ENCODE measurements around the gene APBB2. TPM values are rescaled to one million over a fixed set of nuclear protein-coding genes. Genes with fewer than 3 reads are reported as not detected.

The APBB2 gene
- total and polyA plus RNA-seq, 7 experiments from 2014 or later = 0.42 to 1.5 (median 0.59) TPM; not detected in 2

GRCh38 chr4:40949358-40950100 lies 264.8 kb downstream of the APBB2 start:
- H3K9me3 Mint-ChIP-seq = peaks cover 0 to 2% (median 0%) of the 10 kb centered on the region in 11 donors

GRCh38 chr4:40948014-40948413 lies 266.3 kb downstream of the APBB2 start:
- no peaks in the 10 kb centered on the region for H3K4me1 ChIP-seq (ENCODE audit: control insufficient read depth in 2 of 2, insufficient read depth in 2 of 2, low read length in 2 of 2)
- intact Hi-C loops (cut with micrococcal nuclease) = no loop called here
- no peak overlapping the region for H3K4me3 Mint-ChIP-seq
- H3K36me3 ChIP-seq (ENCODE audit: control insufficient read depth in 2 of 3, insufficient read depth in 3 of 3, low read length in 3 of 3) = no peaks in the 10 kb centered on the region
- H3K27ac ChIP-seq (ENCODE audit: low read depth, low read length) = no peak overlapping the region
- CTCF ChIA-PET = no interaction called here
- peaks cover 0 to 4% (median 0%) of the 10 kb centered on the region in 5 donors for H3K27me3 Mint-ChIP-seq
- POLR2A ChIA-PET = no interaction called here
- no peak for DNase-seq
- no peaks in the 10 kb centered on the region for H3K4me1 Mint-ChIP-seq
- H3K9me3 Mint-ChIP-seq = peaks cover 0 to 4% (median 0%) of the 10 kb centered on the region in 11 donors
- H3K9me3 ChIP-seq (ENCODE audit: control insufficient read depth in 2 of 3, low read length in 3 of 3) = no peaks in the 10 kb centered on the region
- no peak overlapping the region for H3K27ac Mint-ChIP-seq
- no peaks in the 10 kb centered on the region for H3K27me3 ChIP-seq (ENCODE audit: control insufficient read depth in 2 of 2, insufficient read depth in 2 of 2, low read length in 2 of 2)
- no peak overlapping the region for H3K4me3 ChIP-seq (ENCODE audit: low read length)
- ATAC-seq = no peak
- no peaks in the 10 kb centered on the region for H3K36me3 Mint-ChIP-seq

More at GRCh38 chr4:40949358-40950100, 264.8 kb downstream of the APBB2 start:
- Histone ChIP-seq H3K27me3 (ENCODE audit: control insufficient read depth in 2 of 2, insufficient read depth in 2 of 2, low read length in 2 of 2) (no peaks in the 10 kb centered on the region), H3K36me3 (ENCODE audit: control insufficient read depth in 2 of 3, insufficient read depth in 3 of 3, low read length in 3 of 3) (no peaks in the 10 kb centered on the region), H3K4me1 (ENCODE audit: control insufficient read depth in 2 of 2, insufficient read depth in 2 of 2, low read length in 2 of 2) (no peaks in the 10 kb centered on the region), H3K27ac (ENCODE audit: low read depth, low read length) (no peak overlapping the region), H3K9me3 (ENCODE audit: control insufficient read depth in 2 of 3, low read length in 3 of 3) (no peaks in the 10 kb centered on the region), H3K4me3 (ENCODE audit: low read length) (no peak overlapping the region)
- DNase-seq (no peak), ATAC-seq (no peak)
- H3K4me1 Mint-ChIP-seq = no peaks in the 10 kb centered on the region
- ChIA-PET CTCF (no interaction called here), POLR2A (no interaction called here)
- no peaks in the 10 kb centered on the region for H3K36me3 Mint-ChIP-seq
- intact Hi-C loops (cut with micrococcal nuclease) = no loop called here
- no peak overlapping the region for H3K27ac Mint-ChIP-seq
- no peak overlapping the region for H3K4me3 Mint-ChIP-seq
- peaks cover 0 to 4% (median 0%) of the 10 kb centered on the region in 5 donors for H3K27me3 Mint-ChIP-seq

GRCh38 chr4:40946652-40947051 lies 267.7 kb downstream of the APBB2 start:
- ATAC-seq (no peak), DNase-seq (no peak)
- no peaks in the 10 kb centered on the region for H3K4me1 ChIP-seq (ENCODE audit: control insufficient read depth in 2 of 2, insufficient read depth in 2 of 2, low read length in 2 of 2)
- peaks cover 0 to 10% (median 5%) of the 10 kb centered on the region in 5 donors for H3K27me3 Mint-ChIP-seq
- no peaks in the 10 kb centered on the region for H3K36me3 Mint-ChIP-seq
- no peak overlapping the region for H3K27ac ChIP-seq (ENCODE audit: low read depth, low read length)
- H3K4me3 ChIP-seq (ENCODE audit: low read length) = no peak overlapping the region
- no peaks in the 10 kb centered on the region for H3K36me3 ChIP-seq (ENCODE audit: control insufficient read depth in 2 of 3, insufficient read depth in 3 of 3, low read length in 3 of 3)
- intact Hi-C loops (cut with micrococcal nuclease) = no loop called here
- no peak overlapping the region for H3K4me3 Mint-ChIP-seq
- POLR2A ChIA-PET = no interaction called here
- CTCF ChIA-PET = no interaction called here
- H3K9me3 ChIP-seq (ENCODE audit: control insufficient read depth in 2 of 3, low read length in 3 of 3) = no peaks in the 10 kb centered on the region
- H3K27me3 ChIP-seq (ENCODE audit: control insufficient read depth in 2 of 2, insufficient read depth in 2 of 2, low read length in 2 of 2) = no peaks in the 10 kb centered on the region
- no peak overlapping the region for H3K27ac Mint-ChIP-seq
- peaks cover 0 to 6% (median 0%) of the 10 kb centered on the region in 11 donors for H3K9me3 Mint-ChIP-seq
- H3K4me1 Mint-ChIP-seq = no peaks in the 10 kb centered on the region

- Mint-ChIP-seq H3K27ac (no peak overlapping the region), H3K9me3 (peaks cover 0 to 6% (median 0%) of the 10 kb centered on the region in 11 donors), H3K4me1 (no peaks in the 10 kb centered on the region), H3K4me3 (no peak overlapping the region), H3K36me3 (no peaks in the 10 kb centered on the region), H3K27me3 (peaks cover 0 to 10% (median 5%) of the 10 kb centered on the region in 5 donors)
- ChIA-PET CTCF (no interaction called here), POLR2A (no interaction called here)
- Histone ChIP-seq H3K4me3 (ENCODE audit: low read length) (no peak overlapping the region), H3K27me3 (ENCODE audit: control insufficient read depth in 2 of 2, insufficient read depth in 2 of 2, low read length in 2 of 2) (no peaks in the 10 kb centered on the region), H3K27ac (ENCODE audit: low read depth, low read length) (no peak overlapping the region), H3K9me3 (ENCODE audit: control insufficient read depth in 2 of 3, low read length in 3 of 3) (no peaks in the 10 kb centered on the region), H3K4me1 (ENCODE audit: control insufficient read depth in 2 of 2, insufficient read depth in 2 of 2, low read length in 2 of 2) (no peaks in the 10 kb centered on the region), H3K36me3 (ENCODE audit: control insufficient read depth in 2 of 3, insufficient read depth in 3 of 3, low read length in 3 of 3) (no peaks in the 10 kb centered on the region)
- DNase-seq = no peak
- ATAC-seq = no peak
- intact Hi-C loops (cut with micrococcal nuclease) = no loop called here
These were observed 273.6 kb downstream of the APBB2 start for GRCh38 chr4:40940756-40941155.

GRCh38 chr4:40940317-40940741 lies 274.0 kb downstream of the APBB2 start:
- ChIA-PET POLR2A (no interaction called here), CTCF (no interaction called here)
- intact Hi-C loops (cut with micrococcal nuclease) = no loop called here
- Mint-ChIP-seq H3K27ac (no peak overlapping the region), H3K36me3 (no peaks in the 10 kb centered on the region), H3K4me1 (no peaks in the 10 kb centered on the region), H3K4me3 (no peak overlapping the region), H3K9me3 (peaks cover 0 to 6% (median 0%) of the 10 kb centered on the region in 11 donors), H3K27me3 (peaks cover 0 to 10% (median 5%) of the 10 kb centered on the region in 5 donors)
- no peak for DNase-seq
- no peak overlapping the region for H3K27ac ChIP-seq (ENCODE audit: low read depth, low read length)
- H3K4me3 ChIP-seq (ENCODE audit: low read length) = no peak overlapping the region
- no peak for ATAC-seq
- no peaks in the 10 kb centered on the region for H3K36me3 ChIP-seq (ENCODE audit: control insufficient read depth in 2 of 3, insufficient read depth in 3 of 3, low read length in 3 of 3)
- no peaks in the 10 kb centered on the region for H3K27me3 ChIP-seq (ENCODE audit: control insufficient read depth in 2 of 2, insufficient read depth in 2 of 2, low read length in 2 of 2)
- no peaks in the 10 kb centered on the region for H3K9me3 ChIP-seq (ENCODE audit: control insufficient read depth in 2 of 3, low read length in 3 of 3)
- no peaks in the 10 kb centered on the region for H3K4me1 ChIP-seq (ENCODE audit: control insufficient read depth in 2 of 2, insufficient read depth in 2 of 2, low read length in 2 of 2)

- ATAC-seq = no peak
- CTCF ChIA-PET = no interaction called here
- H3K9me3 Mint-ChIP-seq = peaks cover 0 to 6% (median 0%) of the 10 kb centered on the region in 11 donors
- intact Hi-C loops (cut with micrococcal nuclease) = no loop called here
- no peaks in the 10 kb centered on the region for H3K36me3 ChIP-seq (ENCODE audit: control insufficient read depth in 2 of 3, insufficient read depth in 3 of 3, low read length in 3 of 3)
- H3K4me3 Mint-ChIP-seq = no peak overlapping the region
- POLR2A ChIA-PET = no interaction called here
- no peak overlapping the region for H3K27ac ChIP-seq (ENCODE audit: low read depth, low read length)
- H3K4me1 Mint-ChIP-seq = no peaks in the 10 kb centered on the region
- peaks cover 0 to 10% (median 5%) of the 10 kb centered on the region in 5 donors for H3K27me3 Mint-ChIP-seq
- DNase-seq = no peak
- no peaks in the 10 kb centered on the region for H3K4me1 ChIP-seq (ENCODE audit: control insufficient read depth in 2 of 2, insufficient read depth in 2 of 2, low read length in 2 of 2)
- no peak overlapping the region for H3K27ac Mint-ChIP-seq
- H3K27me3 ChIP-seq (ENCODE audit: control insufficient read depth in 2 of 2, insufficient read depth in 2 of 2, low read length in 2 of 2) = no peaks in the 10 kb centered on the region
- no peak overlapping the region for H3K4me3 ChIP-seq (ENCODE audit: low read length)
- H3K36me3 Mint-ChIP-seq = no peaks in the 10 kb centered on the region
- H3K9me3 ChIP-seq (ENCODE audit: control insufficient read depth in 2 of 3, low read length in 3 of 3) = no peaks in the 10 kb centered on the region
These were observed 274.5 kb downstream of the APBB2 start for GRCh38 chr4:40939856-40940255.

GRCh38 chr4:40938337-40938736 lies 276.0 kb downstream of the APBB2 start:
- Histone ChIP-seq H3K9me3 (ENCODE audit: control insufficient read depth in 2 of 3, low read length in 3 of 3) (no peaks in the 10 kb centered on the region), H3K27me3 (ENCODE audit: control insufficient read depth in 2 of 2, insufficient read depth in 2 of 2, low read length in 2 of 2) (no peaks in the 10 kb centered on the region), H3K4me1 (ENCODE audit: control insufficient read depth in 2 of 2, insufficient read depth in 2 of 2, low read length in 2 of 2) (no peaks in the 10 kb centered on the region), H3K27ac (ENCODE audit: low read depth, low read length) (no peak overlapping the region), H3K4me3 (ENCODE audit: low read length) (no peak overlapping the region), H3K36me3 (ENCODE audit: control insufficient read depth in 2 of 3, insufficient read depth in 3 of 3, low read length in 3 of 3) (no peaks in the 10 kb centered on the region)
- ATAC-seq = no peak
- H3K27me3 Mint-ChIP-seq = peaks cover 5 to 15% (median 10%) of the 10 kb centered on the region in 5 donors
- H3K36me3 Mint-ChIP-seq = no peaks in the 10 kb centered on the region
- peaks cover 0 to 2% (median 0%) of the 10 kb centered on the region in 11 donors for H3K9me3 Mint-ChIP-seq
- ChIA-PET POLR2A (interaction anchor here (0.6 kb wide), 2 partner anchors 9 to 387 kb away, joined by 3 to 4 read pairs; no protein-coding TSS in a partner anchor), CTCF (no interaction called here)
- H3K27ac Mint-ChIP-seq = no peak overlapping the region
- intact Hi-C loops (cut with micrococcal nuclease) = no loop called here
- H3K4me1 Mint-ChIP-seq = no peaks in the 10 kb centered on the region
- H3K4me3 Mint-ChIP-seq = no peak overlapping the region
- no peak for DNase-seq

All from naive thymus-derived CD4-positive, alpha-beta T cell (primary cell).